Right ventricle myocardium inferior (tissue), 1 donor: ENCODE measurements around the gene HAPSTR1. TPM values are rescaled to one million over a fixed set of nuclear protein-coding genes. Genes with fewer than 3 reads are reported as not detected.

Source experiments
- ATAC-seq: fragments of 200-7000 bp; cut with Tn5 transposase; one replicate; pipeline ENCODE4 v1.9.1; 2020; ENCODE audit warnings: mild to moderate bottlenecking, moderate library complexity
- DNase-seq: peaks from one replicate; pipeline ENCODE4 v3.0.0; 2021; ENCODE audit errors: missing footprints
- intact Hi-C: fragments of 100-400 bp; cut with DNase I; formaldehyde crosslinking; loops from one replicate; pipeline ENCODE4 v1.11.0; 2022
- total RNA-seq: library from RNA; stranded (reverse); fragmentation: NEBNext Ultra II Directional; extraction: Animal tissue kit (Norgen Biotek cat#: 25700); gene quantifications from one replicate; pipeline ENCODE4 v1.2.1, GENCODE V29; 2021
- donor health status: DM: no; HTN: yes; CAD: no; lungs with severe emphysema.

Gene HAPSTR1
- total RNA-seq, 1 donor from 2014 or later = 52.5 TPM

GRCh38 chr16:9135797-9136196, 44.4 kb downstream of the HAPSTR1 start:
- intact Hi-C loops = loop anchor here (10.0 kb wide), 1 partner anchor 1049 kb away; the partner anchor contains the start of gene GRIN2A
- ATAC-seq (no peak), DNase-seq (no peak)

- intact Hi-C loops = loop anchor here (10.0 kb wide), 1 partner anchor 1048 kb away; the partner anchor contains the start of gene GRIN2A
- no peak for DNase-seq
- ATAC-seq = no peak
These were observed 45.2 kb downstream of the HAPSTR1 start for GRCh38 chr16:9136596-9136995.

GRCh38 chr16:9138021-9138680, 46.7 kb downstream of the HAPSTR1 start:
- DNase-seq (no peak), ATAC-seq (no peak)
- intact Hi-C loops = loop anchor here (10.0 kb wide), 1 partner anchor 1047 kb away; the partner anchor contains the start of gene GRIN2A

- DNase-seq (peak; percentile 89), ATAC-seq (peak; percentile 82)
- intact Hi-C loops = loop anchor here (10.0 kb wide), 1 partner anchor 1046 kb away; the partner anchor contains the start of gene GRIN2A
These were observed 47.5 kb downstream of the HAPSTR1 start for GRCh38 chr16:9138731-9139501.

GRCh38 chr16:9139965-9140364, 48.5 kb downstream of the HAPSTR1 start:
- peak; percentile 40 for ATAC-seq
- DNase-seq = no peak
- intact Hi-C loops = loop anchor here (10.0 kb wide), 1 partner anchor 1045 kb away; the partner anchor contains the start of gene GRIN2A

Other genes with a start within 250 kb of the HAPSTR1 start
- gene CARHSP1, start 222.6 kb upstream of the HAPSTR1 start, total RNA-seq = 32.7 TPM
- gene LITAFD, start 209.3 kb upstream of the HAPSTR1 start, total RNA-seq = not detected
- gene USP7, start 127.7 kb upstream of the HAPSTR1 start, total RNA-seq = 61.6 TPM